NB4 (cell line): ENCODE results near the gene POLR2H.

ENCODE experiments used
- CTCF ChIP-seq: IDR thresholded peaks from one replicate; pipeline ENCODE4 v1.5.1; 2012; ENCODE audit warnings: low read depth, low read length
- MYC ChIP-seq: IDR thresholded peaks from 2 replicates; pipeline ENCODE4 v1.6.1; 2011; ENCODE audit warnings: low read depth, low read length
- POLR2A ChIP-seq: IDR thresholded peaks from 2 replicates; pipeline ENCODE4 v1.6.1; 2011; ENCODE audit warnings: mild to moderate bottlenecking; ENCODE audit not compliant: insufficient read length; ENCODE audit errors: extremely low read depth

- no peak for TF ChIP-seq POLR2A
- no peak for TF ChIP-seq CTCF
- TF ChIP-seq MYC = no peak
Measured at GRCh38 chr3:184332370-184333090, 29.0 kb upstream of the POLR2H start.
